ENCODE results near the gene CCSAP. TPM values are rescaled to one million over a fixed set of nuclear protein-coding genes. Genes with fewer than 3 reads are reported as not detected.

The CCSAP gene
- total and polyA plus RNA-seq, 10 of the 15 experiments (the other 5 are each of a cell fraction or from before 2014, with no cell fraction given), result 0.75 to 3.4 (median 2.8) TPM

DNA sequence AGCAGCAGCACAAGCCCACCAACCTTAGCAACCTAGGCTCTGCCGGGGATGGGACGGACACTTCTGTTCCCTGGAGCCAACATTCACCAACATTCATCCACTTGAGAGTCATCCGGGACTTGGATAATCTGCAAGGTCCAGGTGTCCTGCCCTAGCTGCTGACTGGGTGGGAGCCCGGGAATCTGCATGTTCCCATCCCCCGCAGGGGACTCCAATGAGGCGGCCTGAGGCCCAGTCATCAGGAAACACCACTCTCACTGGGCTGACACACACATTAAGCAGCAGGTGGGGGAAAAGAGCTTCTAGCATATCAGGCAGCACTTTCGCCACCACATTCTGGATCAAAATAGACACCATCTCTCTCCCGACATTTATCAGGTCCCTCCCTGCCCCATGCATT lies 38.4 kb upstream of the CCSAP start (continued):
- TF ChIP-seq, protein P1, sequence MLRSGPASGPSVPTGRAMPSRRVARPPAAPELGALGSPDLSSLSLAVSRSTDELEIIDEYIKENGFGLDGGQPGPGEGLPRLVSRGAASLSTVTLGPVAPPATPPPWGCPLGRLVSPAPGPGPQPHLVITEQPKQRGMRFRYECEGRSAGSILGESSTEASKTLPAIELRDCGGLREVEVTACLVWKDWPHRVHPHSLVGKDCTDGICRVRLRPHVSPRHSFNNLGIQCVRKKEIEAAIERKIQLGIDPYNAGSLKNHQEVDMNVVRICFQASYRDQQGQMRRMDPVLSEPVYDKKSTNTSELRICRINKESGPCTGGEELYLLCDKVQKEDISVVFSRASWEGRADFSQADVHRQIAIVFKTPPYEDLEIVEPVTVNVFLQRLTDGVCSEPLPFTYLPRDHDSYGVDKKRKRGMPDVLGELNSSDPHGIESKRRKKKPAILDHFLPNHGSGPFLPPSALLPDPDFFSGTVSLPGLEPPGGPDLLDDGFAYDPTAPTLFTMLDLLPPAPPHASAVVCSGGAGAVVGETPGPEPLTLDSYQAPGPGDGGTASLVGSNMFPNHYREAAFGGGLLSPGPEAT (IDR thresholded peaks at IDR 0.05; ENCODE audit: low read depth), result no peak
- no peak for TF ChIP-seq CUX1 (IDR thresholded peaks at IDR 0.05; ENCODE audit: insufficient replicate concordance, low read depth, low read length)
- TF ChIP-seq CBX3 (IDR thresholded peaks at IDR 0.05; ENCODE audit: borderline replicate concordance, low read depth), result no peak
- TF ChIP-seq NKRF (conservative IDR thresholded peaks at IDR 0.05), result no peak

All from GM12878 (cell line).